ENCODE results near the gene SEC14L1. TPM values are rescaled to one million over a fixed set of nuclear protein-coding genes. Genes with fewer than 3 reads are reported as not detected.

Gene SEC14L1
- total RNA-seq, 1 donor from 2014 or later: 79.6 TPM

DNA sequence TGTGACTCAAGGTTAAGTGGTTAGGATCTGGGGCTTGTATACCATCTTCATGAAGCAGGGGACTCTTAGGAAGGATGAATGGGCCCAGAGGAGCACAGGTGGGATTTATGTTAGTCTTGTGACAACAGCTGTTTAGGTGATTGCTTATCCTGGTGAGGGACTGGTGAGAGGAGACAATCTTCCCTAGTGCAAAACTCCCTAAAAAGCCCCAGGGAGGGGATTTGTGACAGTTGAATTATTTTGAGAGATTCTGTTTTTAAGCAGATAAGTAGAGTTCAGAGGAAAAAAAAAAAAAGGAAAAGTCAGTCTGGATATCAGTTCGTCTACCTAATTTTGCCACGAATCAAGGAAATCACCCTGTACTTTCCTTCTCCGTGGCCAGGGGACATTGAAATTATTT, 35.1 kb upstream of the SEC14L1 start:
- H3K36me3 Mint-ChIP-seq (ENCODE audit: low read depth): peaks cover 6% of the 10 kb centered on the region
- TF ChIP-seq, protein P1, sequence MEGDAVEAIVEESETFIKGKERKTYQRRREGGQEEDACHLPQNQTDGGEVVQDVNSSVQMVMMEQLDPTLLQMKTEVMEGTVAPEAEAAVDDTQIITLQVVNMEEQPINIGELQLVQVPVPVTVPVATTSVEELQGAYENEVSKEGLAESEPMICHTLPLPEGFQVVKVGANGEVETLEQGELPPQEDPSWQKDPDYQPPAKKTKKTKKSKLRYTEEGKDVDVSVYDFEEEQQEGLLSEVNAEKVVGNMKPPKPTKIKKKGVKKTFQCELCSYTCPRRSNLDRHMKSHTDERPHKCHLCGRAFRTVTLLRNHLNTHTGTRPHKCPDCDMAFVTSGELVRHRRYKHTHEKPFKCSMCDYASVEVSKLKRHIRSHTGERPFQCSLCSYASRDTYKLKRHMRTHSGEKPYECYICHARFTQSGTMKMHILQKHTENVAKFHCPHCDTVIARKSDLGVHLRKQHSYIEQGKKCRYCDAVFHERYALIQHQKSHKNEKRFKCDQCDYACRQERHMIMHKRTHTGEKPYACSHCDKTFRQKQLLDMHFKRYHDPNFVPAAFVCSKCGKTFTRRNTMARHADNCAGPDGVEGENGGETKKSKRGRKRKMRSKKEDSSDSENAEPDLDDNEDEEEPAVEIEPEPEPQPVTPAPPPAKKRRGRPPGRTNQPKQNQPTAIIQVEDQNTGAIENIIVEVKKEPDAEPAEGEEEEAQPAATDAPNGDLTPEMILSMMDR (IDR thresholded peaks at IDR 0.05): no peak
- POLR2A ChIA-PET: interaction anchor here (0.6 kb wide), 1 partner anchor 211 kb away, joined by 3 read pairs; no protein-coding TSS in a partner anchor
- intact Hi-C loops (cut with micrococcal nuclease): no loop called here
- peaks cover 56% of the 10 kb centered on the region for H3K4me1 Mint-ChIP-seq
- ATAC-seq (ENCODE audit: low read depth) (no peak), DNase-seq (no peak)
- CTCF ChIA-PET: no interaction called here
- no peak overlapping the region for H3K27ac Mint-ChIP-seq
- H3K4me3 Mint-ChIP-seq: no peak overlapping the region
- no peaks in the 10 kb centered on the region for H3K27me3 Mint-ChIP-seq
- no peaks in the 10 kb centered on the region for H3K9me3 Mint-ChIP-seq

DNA sequence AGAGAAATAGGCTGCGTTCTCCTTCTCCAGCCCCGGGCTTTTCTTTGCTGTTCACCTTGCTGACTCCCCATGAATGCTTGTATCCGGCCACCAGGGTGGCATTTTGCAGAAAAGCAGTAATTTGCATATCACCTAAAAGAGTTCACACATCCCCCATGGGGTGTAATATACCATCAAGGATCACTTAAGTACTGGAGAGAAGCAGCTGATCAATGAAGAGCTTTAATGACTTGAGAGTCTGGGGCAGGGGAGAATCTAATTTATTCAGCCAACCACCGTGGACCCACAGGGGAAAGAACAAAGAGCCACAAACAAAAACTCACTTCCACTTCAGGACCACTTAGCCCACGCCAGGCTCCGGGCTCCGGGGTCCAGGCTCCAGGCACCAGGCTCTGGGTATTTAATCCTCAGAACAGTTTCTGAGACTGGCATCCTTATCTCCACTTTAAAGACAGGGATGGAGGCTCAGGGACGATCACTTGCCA, 33.9 kb upstream of the SEC14L1 start:
- POLR2A ChIA-PET: interaction anchor here (0.7 to 2.7 kb wide), 11 partner anchors 18 to 334 kb away, joined by 3 to 20 read pairs (median 4); partner anchors contain the start of gene SEC14L1
- DNase-seq: no peak
- Mint-ChIP-seq H3K36me3 (ENCODE audit: low read depth) (peaks cover 2% of the 10 kb centered on the region), H3K4me3 (peak overlapping the region; percentile 74), H3K4me1 (peaks cover 60% of the 10 kb centered on the region), H3K27me3 (no peaks in the 10 kb centered on the region), H3K27ac (peak overlapping the region; percentile 70), H3K9me3 (no peaks in the 10 kb centered on the region)
- intact Hi-C loops (cut with micrococcal nuclease): loop anchor here (1.0 kb wide), 1 partner anchor 33 kb away; the partner anchor contains the start of gene SEC14L1
- peak; percentile 51 for ATAC-seq (ENCODE audit: low read depth)
- TF ChIP-seq, protein P1 (IDR thresholded peaks at IDR 0.05): no peak
- CTCF ChIA-PET: interaction anchor here (0.7 to 1.3 kb wide), 4 partner anchors 19 to 108 kb away, joined by 3 to 5 read pairs (median 3); partner anchors contain the start of gene SEC14L1

DNA sequence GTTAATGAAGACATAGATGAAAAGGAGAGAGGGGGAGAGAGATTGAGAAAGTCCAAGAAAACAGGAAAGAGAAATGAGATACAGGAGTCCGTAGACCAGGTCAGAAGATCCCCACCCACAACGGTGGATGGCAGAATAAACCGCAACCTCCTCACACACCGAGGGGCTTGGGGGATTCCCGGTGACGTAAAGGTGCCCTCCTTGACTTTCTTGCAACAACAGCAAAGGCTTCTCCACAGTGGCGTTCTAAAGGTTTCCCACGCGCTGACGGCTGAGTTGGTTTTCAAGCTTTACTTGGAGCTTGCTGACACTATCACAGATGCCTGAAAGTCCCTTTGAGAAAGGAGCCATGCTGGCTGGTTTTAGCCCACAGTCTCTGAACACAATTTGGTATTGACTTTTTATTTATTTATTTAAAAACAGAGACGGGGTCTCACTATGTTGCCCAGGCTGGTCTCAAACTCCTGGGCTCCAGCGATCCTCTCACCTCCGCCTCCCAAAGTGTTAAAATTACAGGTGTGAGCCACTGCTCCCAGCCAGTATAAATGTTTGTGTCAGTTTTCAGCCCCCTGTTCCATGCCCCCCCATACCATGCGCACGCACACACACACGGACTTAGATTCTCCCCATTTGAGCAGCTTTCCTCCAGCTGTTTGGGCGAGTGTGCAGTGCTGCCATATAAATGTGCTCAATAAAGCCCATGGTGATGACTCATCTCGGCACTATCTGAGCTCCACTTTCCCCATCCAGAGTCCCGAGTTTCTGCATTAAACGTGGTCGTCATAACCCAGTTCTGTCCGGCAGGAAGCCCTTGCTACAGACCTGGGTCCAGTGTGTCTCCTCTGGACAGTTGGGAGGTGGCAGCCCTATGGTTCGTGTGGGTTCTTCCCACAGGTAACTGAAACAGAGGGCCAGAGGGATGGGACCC, 33.0 kb upstream of the SEC14L1 start:
- DNase-seq: peak; percentile 55
- H3K27ac Mint-ChIP-seq: peak overlapping the region; percentile 59
- intact Hi-C loops (cut with micrococcal nuclease): loop anchor here (1.0 kb wide), 1 partner anchor 33 kb away; the partner anchor contains the start of gene SEC14L1

DNA sequence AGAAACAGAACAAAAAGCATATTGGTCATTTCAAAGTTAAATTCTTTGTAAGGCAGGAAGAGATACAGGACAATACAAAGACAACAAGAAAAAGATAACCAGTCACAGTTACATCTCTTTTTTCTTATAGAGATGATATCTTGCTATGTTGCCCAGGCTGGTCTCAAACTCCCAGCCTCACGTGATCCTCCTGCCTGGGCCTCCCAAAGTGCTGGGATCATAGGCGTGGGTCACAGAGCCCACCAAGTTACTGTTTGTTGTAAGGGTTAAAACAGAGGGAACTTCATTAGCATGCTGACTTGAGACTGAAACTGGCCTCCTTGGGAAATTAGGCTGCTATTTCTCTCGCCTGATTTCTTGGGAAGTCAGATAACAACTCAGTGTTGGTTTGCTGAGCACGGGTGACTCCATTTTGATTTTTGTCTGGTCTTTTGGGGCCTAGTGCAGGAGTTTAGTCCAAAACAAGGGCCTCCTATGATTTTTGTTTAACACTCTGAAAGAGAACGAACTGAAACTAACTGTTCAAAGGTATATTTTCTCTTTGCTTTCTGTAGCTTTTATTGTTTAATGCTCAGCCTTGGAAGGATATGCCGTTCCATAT, 31.5 kb upstream of the SEC14L1 start:
- Mint-ChIP-seq H3K27me3 (no peaks in the 10 kb centered on the region), H3K27ac (no peak overlapping the region), H3K4me3 (peak overlapping the region; percentile 53), H3K9me3 (no peaks in the 10 kb centered on the region), H3K36me3 (ENCODE audit: low read depth) (no peaks in the 10 kb centered on the region), H3K4me1 (peaks cover 56% of the 10 kb centered on the region)
- DNase-seq (no peak), ATAC-seq (ENCODE audit: low read depth) (no peak)
- intact Hi-C loops (cut with micrococcal nuclease): no loop called here
- POLR2A ChIA-PET: interaction anchor here (0.8 to 2.7 kb wide), 4 partner anchors 10 to 31 kb away, joined by 3 to 22 read pairs (median 12); partner anchors contain the start of gene SEC14L1
- TF ChIP-seq, protein P1 (IDR thresholded peaks at IDR 0.05): no peak
- CTCF ChIA-PET: no interaction called here

More for the DNA sequence above, 33.0 kb upstream of the SEC14L1 start:
- Mint-ChIP-seq H3K4me3 (peak overlapping the region; percentile 74), H3K4me1 (peaks cover 56% of the 10 kb centered on the region), H3K9me3 (no peaks in the 10 kb centered on the region), H3K36me3 (ENCODE audit: low read depth) (peaks cover 2% of the 10 kb centered on the region), H3K27me3 (no peaks in the 10 kb centered on the region)
- TF ChIP-seq, protein P1 (IDR thresholded peaks at IDR 0.05): no peak
- ChIA-PET CTCF (interaction anchor here (0.7 to 1.3 kb wide), 4 partner anchors 20 to 107 kb away, joined by 3 to 5 read pairs (median 3); partner anchors contain the start of gene SEC14L1), POLR2A (interaction anchor here (0.7 to 2.7 kb wide), 9 partner anchors 19 to 851 kb away, joined by 3 to 20 read pairs (median 4); partner anchors contain the start of genes SEC14L1 and TNRC6C)
- peak; percentile 73 for ATAC-seq (ENCODE audit: low read depth)
